SH-SY5Y (cell line): Measurements from ENCODE around the gene HRH3.

Experiments
- GATA2 ChIP-seq: IDR thresholded peaks from 2 replicates; pipeline ENCODE4 v1.6.1; 2011; ENCODE audit warnings: mild to moderate bottlenecking, low read depth, low read length
- GATA3 ChIP-seq: IDR thresholded peaks from 2 replicates; pipeline ENCODE4 v1.6.1; 2011; ENCODE audit warnings: low read depth, mild to moderate bottlenecking, low read length, moderate library complexity

HRH3 gene

GRCh38 chr20:62219992-62220665 is at the start of gene HRH3:
Gene HRH3 (minus strand): TSS chr20:62220278. CDS start chr20:62219970, 308 bp downstream.
- TF ChIP-seq GATA2 (no peak), GATA3 (no peak)

DNA sequence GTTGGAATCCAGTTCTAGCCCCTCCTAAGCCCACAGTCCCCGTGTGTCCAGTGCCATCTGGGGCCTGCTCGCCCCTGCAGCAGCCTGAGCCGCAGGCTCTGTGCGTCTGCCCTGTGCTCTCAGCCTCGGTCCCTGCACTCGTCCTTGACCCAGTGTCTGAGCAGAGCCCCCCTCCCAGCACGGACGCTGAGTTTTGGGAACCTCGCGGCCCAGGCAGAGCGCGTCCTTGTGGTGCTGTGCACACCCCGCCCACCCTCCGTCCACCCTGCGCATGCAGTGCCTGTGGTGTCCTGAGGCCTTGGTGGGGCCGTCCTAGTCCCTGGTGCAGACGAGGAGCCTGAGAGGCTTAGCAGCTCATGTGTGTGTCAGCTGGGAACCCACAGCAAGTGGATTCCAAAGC is 49.8 kb upstream of the HRH3 start:
- TF ChIP-seq GATA3, result no peak
- no peak for TF ChIP-seq GATA2

DNA sequence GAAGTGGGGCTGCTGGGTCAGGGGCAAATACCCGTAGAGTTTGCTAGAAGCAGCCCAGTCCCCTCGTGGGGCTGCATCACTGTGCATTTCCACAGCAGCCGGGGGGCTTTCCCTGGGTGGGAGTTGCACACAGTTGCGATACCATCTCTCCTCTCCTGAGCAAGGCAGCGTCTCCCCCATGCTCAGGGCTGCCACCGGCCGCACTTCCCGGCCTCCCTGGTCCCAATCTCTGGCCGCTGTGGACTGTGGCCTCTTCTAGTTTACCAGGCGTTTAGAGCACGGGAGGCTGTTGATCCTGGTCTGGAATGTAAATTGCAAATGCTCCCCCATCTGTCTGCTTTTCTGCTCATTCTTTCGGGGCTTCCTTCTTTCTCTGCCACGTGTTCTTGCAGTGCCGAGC is 49.3 kb upstream of the HRH3 start:
- TF ChIP-seq GATA3 (no peak), GATA2 (no peak)

GRCh38 chr20:62268228-62268900 is 48.3 kb upstream of the HRH3 start:
- TF ChIP-seq GATA3, result no peak
- no peak for TF ChIP-seq GATA2

- TF ChIP-seq GATA2, result no peak
- no peak for TF ChIP-seq GATA3
These were observed 47.5 kb upstream of the HRH3 start for GRCh38 chr20:62267543-62267942.

GRCh38 chr20:62266851-62267250 is 46.8 kb upstream of the HRH3 start:
- TF ChIP-seq GATA2, result no peak

DNA sequence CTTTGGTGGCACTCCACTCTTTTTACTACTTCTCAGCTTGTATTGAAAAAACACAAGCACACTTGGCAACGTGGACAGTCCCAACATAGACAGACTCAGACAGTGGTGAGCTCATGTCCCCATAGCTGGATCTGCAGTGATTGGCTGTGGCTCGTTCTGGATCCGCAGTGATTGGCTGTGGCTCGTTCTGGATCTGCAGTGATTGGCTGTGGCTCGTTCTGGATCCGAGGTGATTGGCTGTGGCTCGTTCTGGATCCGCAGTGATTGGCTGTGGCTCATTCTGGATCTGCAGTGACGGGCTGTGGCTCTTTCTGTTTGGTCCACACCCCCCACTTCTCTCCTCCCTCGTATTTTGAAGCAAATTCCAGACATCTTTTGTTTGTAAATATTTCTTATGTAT is 46.3 kb upstream of the HRH3 start:
- TF ChIP-seq GATA2 (no peak), GATA3 (no peak)

DNA sequence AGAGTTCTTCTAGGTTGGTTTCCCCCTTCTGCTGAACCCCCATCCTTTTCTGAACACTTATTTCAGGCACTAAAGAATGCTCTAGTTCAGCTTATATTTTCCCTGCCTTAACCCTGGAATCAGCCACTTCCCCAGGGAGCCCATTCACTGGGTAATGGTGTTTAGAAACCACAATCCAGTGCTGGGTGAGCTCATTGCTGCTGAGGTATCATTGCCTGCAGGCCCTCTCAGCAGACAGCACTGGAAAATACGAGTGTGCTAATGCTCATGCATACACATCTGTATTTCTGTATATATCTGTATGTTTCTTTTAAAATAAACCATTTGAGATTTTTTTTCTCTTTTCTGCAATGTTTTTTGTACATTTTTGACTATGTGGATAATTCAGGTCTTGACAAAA is 45.3 kb upstream of the HRH3 start:
- TF ChIP-seq GATA3 (no peak), GATA2 (no peak)

DNA sequence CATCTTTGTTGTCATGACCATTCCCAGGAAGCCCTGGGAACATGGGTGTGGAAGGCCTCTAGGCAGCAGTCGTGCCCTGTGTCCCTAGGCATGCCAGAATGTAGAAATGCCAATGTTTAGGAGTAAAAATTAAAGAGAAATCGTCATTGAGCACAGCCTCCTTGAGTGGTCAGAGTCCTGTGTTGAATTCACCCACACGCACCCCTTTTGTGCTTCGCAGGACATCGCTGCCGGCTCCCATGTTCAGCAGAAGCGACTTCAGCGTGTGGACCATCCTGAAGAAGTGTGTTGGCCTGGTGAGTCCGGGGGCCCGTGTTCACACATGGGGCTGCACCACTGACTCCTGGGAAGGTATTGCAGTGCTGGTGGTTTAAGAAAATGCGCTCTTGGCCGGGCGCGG is 43.3 kb upstream of the HRH3 start:
- TF ChIP-seq GATA3 (no peak), GATA2 (no peak)

GRCh38 chr20:62262064-62262463 is 42.0 kb upstream of the HRH3 start:
- TF ChIP-seq GATA3 (no peak), GATA2 (no peak)

- TF ChIP-seq GATA2 (no peak), GATA3 (no peak)
These were observed 39.2 kb upstream of the HRH3 start for GRCh38 chr20:62259294-62259565.

GRCh38 chr20:62258499-62259293 is 38.6 kb upstream of the HRH3 start:
- TF ChIP-seq GATA2, result no peak
- TF ChIP-seq GATA3, result no peak

DNA sequence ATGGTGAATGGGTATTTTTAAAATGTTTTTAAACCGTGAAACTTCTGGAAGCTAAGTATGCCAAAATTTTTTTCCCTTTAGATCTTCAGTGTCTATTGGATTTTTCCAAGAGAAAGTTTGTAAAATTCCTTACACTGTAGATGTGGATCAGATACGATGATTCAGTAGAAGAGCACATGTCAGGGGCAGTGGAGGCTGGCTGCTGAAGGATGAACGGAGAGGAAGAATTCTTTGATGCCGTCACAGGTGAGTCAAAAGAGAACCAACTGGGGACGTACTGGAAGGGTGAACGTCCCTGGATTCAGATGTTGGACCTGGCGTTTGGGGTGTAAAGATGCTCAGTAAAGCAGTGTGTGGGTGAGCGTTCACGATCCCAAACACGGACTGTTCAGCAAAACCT is 35.9 kb upstream of the HRH3 start:
- TF ChIP-seq GATA3 (no peak), GATA2 (no peak)

DNA sequence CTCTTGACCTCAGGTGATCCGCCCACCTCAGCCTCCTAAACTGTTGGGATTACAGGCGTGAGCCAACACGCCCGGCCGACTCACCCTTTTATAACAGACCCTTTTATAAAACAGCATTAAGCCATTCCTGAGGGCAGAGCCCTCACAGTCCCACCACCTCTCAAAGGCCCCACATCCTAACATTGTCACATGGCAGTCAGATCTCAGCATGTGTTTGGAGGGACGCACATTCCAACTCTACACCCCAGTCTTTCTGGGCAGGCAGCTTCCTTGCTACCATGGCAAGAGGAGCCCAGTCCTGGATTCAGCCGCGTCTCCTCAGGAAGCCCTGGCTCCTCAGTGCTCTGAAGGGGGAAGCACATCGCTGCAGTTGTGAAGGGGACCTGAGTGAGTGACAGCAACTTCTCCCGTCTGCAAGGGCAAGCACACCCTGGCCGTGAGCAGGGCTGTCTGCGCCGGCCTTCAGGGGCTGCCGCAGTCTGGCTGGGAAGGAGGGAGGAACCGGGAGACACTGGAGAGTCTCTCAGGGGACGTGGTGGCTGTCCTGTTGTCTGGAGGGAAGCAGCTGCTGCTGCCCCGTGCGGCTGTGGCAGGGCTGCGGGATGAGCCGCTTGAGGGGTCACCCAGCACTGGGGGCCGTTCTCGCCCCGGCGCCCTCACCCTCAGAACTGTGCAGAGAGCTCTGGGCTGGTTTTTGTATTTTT is 34.1 kb upstream of the HRH3 start:
- TF ChIP-seq GATA3, result no peak
- TF ChIP-seq GATA2, result no peak
